ENCODE data around the gene RNASEL.

GRCh38 chr1:182587093-182587492 is 2.0 kb downstream of the RNASEL start:
- TF ChIP-seq CTCF (IDR thresholded peaks at IDR 0.05 in 8 of 11, conservative IDR thresholded peaks at IDR 0.05 in 3 of 11) (no peak), POLR2A (IDR thresholded peaks at IDR 0.05) (no peak), POLR2AphosphoS5 (IDR thresholded peaks at IDR 0.05) (no peak)
